CD4-positive, CD25-positive, alpha-beta regulatory T cell (primary cell): ENCODE results near the gene USP5. TPM values are rescaled to one million over a fixed set of nuclear protein-coding genes. Genes with fewer than 3 reads are reported as not detected.
A peak's percentile ranks its signal among the peaks of the same experiment; 100 is the strongest.
"Not testable (repeated sequence)": the region's sequence is repeated elsewhere in the genome, so short reads cannot be mapped to it uniquely, and the experiment has no call there.

Source experiments
- ATAC-seq, 2 donors: fragments of 150-1000 bp; cut with Tn5 transposase; one replicate each; pipeline ENCODE4 v1.10.0; 2021; ENCODE audit warnings: low read depth in 2 of 2, moderate number of reproducible peaks in 2 of 2, moderate library complexity in 1 of 2
- DNase-seq, 3 donors: peaks; one replicate each; pipeline versions ENCODE4 v3.0.0 to v3.0.0-alpha.2; 2012 to 2022; ENCODE audit warnings: mixed read lengths in 1 of 3
- H3K27ac ChIP-seq: one replicate; pipeline ENCODE4 v1.7.0; 2013; ENCODE audit warnings: mild to moderate bottlenecking, low read length; ENCODE audit not compliant: insufficient read depth, poor library complexity, severe bottlenecking
- H3K27me3 ChIP-seq: one replicate; pipeline ENCODE4 v1.7.0; 2013; ENCODE audit warnings: low read length; ENCODE audit not compliant: control insufficient read depth, insufficient read depth
- H3K36me3 ChIP-seq: one replicate; pipeline ENCODE4 v1.7.0; 2013; ENCODE audit warnings: mild to moderate bottlenecking, low read length, moderate library complexity; ENCODE audit not compliant: control insufficient read depth, insufficient read depth
- H3K4me1 ChIP-seq: 2 replicates; pipeline ENCODE4 v1.7.0; 2013; ENCODE audit warnings: mild to moderate bottlenecking, low read length; ENCODE audit not compliant: insufficient read depth, control insufficient read depth, poor library complexity, severe bottlenecking
- H3K4me3 ChIP-seq: one replicate; pipeline ENCODE4 v1.7.0; 2013; ENCODE audit warnings: low read depth, mild to moderate bottlenecking, low read length, moderate library complexity
- H3K9me3 ChIP-seq, 2 experiments: 1 replicate in 1 of 2; 2 replicates in 1 of 2; pipeline ENCODE4 v1.7.0; 2013; ENCODE audit warnings: low read length in 2 of 2, mild to moderate bottlenecking in 1 of 2, moderate library complexity in 1 of 2; ENCODE audit not compliant: control insufficient read depth in 2 of 2
- H3K27ac Mint-ChIP-seq, 3 donors: one replicate each; pipeline ENCODE4 v1.8.0; 2020 to 2022; ENCODE audit warnings: mild to moderate bottlenecking in 3 of 3, mixed read lengths in 3 of 3, moderate library complexity in 2 of 3
- H3K27me3 Mint-ChIP-seq: one replicate; pipeline ENCODE4 v1.8.0; 2022; ENCODE audit warnings: mild to moderate bottlenecking, mixed read lengths
- H3K36me3 Mint-ChIP-seq: one replicate; pipeline ENCODE4 v1.8.0; 2020; ENCODE audit warnings: mixed read lengths
- H3K4me1 Mint-ChIP-seq, 4 donors: one replicate each; pipeline ENCODE4 v1.8.0; 2020 to 2022; ENCODE audit warnings: mixed read lengths in 4 of 4, mild to moderate bottlenecking in 1 of 4
- H3K4me3 Mint-ChIP-seq, 4 donors: one replicate each; pipeline ENCODE4 v1.8.0; 2020 to 2022; ENCODE audit warnings: mild to moderate bottlenecking in 4 of 4, mixed read lengths in 4 of 4, moderate library complexity in 3 of 4
- H3K9me3 Mint-ChIP-seq, 7 donors: one replicate each; pipeline ENCODE4 v1.8.0; 2020 to 2022; ENCODE audit warnings: mixed read lengths in 7 of 7, mild to moderate bottlenecking in 3 of 7, moderate library complexity in 2 of 7
- polyA plus RNA-seq, 4 donors: library from polyadenylated mRNA; unstranded; fragments of 300-500 nt; fragmentation: Illumina TruSeq; gene quantifications; one replicate each; pipeline ENCODE4 v1.2.3, GENCODE V29; 2021
- total RNA-seq: library from RNA; stranded (reverse); gene quantifications from one replicate; pipeline ENCODE4 v1.2.3, GENCODE V29; 2022

Gene USP5
- total and polyA plus RNA-seq, 5 donors from 2014 or later, result 44.4 to 63.5 (median 50.0) TPM

DNA sequence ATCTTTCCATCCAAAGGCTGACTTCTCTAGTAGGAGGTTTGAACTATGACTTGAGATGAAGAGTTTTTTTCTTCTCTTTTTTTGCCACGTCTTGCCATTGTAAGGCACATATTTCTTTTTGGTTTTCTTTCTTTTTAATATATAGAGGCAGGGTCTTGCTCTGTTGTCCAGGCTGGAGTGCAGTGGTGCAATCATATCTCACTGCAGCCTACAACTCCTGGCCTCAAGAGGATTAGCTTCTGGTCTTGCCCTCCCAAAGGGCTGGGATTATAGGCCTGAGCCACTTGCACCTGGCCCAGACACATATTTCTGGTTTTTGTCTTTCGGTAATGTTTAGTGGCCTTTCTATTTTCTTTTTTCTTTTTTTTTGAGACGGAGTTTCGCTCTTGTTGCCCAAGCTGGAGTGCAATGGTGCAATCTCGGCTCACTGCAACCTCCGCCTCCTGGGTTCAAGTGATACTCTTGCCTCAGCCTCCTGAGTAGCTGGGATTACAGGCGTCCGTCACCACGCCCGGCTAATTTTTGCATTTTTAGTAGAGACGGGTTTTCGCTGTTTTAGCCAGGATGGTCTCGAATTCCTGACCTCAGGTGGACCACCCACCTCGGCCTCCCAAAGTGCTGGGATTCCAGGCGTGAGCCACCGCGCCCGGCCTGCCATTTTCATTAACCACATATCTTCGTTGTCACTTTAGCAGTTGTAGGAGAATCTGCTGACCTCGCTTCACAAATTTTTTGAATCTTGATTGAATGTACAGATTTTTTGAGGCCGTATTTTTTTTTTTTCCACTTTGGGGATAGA, 38.0 kb downstream of the USP5 start:
- not testable (repeated sequence) for ATAC-seq, H3K27me3 ChIP-seq, H3K9me3 Mint-ChIP-seq, DNase-seq, H3K27me3 Mint-ChIP-seq, H3K36me3 Mint-ChIP-seq, H3K36me3 ChIP-seq, H3K9me3 ChIP-seq
- Mint-ChIP-seq H3K4me1 (peaks cover 4 to 21% (median 12%) of the 10 kb centered on the region in 4 donors), H3K4me3 (peak overlapping the region; percentile 43 to 86 (median 82)), H3K27ac (peak overlapping the region; percentile 60 to 95 (median 91))
- Histone ChIP-seq H3K4me1 (peaks cover 12% of the 10 kb centered on the region), H3K27ac (peak overlapping the region; percentile 93), H3K4me3 (peak overlapping the region; percentile 86)

DNA sequence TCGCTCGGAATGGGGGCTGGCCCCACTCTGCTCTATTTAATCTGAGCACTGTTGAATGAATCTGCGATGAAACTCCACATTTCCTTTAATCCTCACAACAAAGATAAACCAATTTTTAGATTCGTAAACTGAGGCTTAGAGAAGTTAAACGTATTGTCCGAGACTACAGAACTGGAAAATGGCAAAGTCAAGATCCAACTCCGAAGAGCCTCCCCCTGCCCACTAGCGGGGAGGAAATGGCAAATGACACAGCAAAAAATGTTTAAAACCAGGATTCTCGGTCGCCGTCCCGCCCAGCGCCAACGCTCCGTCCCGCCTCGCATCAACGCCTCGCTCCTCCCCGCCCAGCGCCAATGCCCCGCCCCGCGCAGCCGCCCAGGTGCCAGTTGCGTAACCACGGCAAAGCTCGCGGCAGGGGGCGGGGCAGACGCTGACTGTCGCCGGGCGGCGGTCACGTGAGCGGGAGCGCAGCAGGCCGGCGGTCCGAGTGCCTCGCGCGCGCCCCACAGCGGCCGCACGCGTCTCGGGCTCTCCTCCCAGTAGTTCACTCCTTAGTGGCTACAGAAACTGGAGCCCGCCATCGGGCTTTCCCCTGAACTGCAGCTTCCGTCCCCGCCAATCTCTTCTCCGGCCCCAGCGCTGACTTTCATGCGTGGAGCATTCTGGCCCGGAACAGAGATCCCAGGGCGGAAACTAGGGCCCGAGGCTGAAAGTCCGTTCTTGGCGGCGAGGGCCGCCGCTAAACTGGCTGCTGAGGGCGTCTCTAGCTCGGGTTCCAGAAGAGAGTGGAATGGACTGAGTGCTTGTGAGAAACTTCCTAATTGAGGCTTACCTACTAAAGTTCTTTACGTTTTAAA, 39.1 kb downstream of the USP5 start:
- no peaks in the 10 kb centered on the region for H3K27me3 Mint-ChIP-seq
- DNase-seq, result peak; percentile 98
- H3K4me3 ChIP-seq, result peak overlapping the region; percentile 92
- peak overlapping the region; percentile 60 to 95 (median 91) for H3K27ac Mint-ChIP-seq
- peaks cover 4 to 19% (median 12%) of the 10 kb centered on the region in 4 donors for H3K4me1 Mint-ChIP-seq
- no peaks in the 10 kb centered on the region for H3K27me3 ChIP-seq
- no peaks in the 10 kb centered on the region for H3K36me3 Mint-ChIP-seq
- H3K4me3 Mint-ChIP-seq, result peak overlapping the region; percentile 85 to 97 (median 86)
- H3K9me3 ChIP-seq, result no peaks in the 10 kb centered on the region
- peak; percentile 96 to 97 for ATAC-seq
- H3K36me3 ChIP-seq, result no peaks in the 10 kb centered on the region
- no peaks in the 10 kb centered on the region for H3K9me3 Mint-ChIP-seq
- peaks cover 12% of the 10 kb centered on the region for H3K4me1 ChIP-seq
- H3K27ac ChIP-seq, result peak overlapping the region; percentile 93

DNA sequence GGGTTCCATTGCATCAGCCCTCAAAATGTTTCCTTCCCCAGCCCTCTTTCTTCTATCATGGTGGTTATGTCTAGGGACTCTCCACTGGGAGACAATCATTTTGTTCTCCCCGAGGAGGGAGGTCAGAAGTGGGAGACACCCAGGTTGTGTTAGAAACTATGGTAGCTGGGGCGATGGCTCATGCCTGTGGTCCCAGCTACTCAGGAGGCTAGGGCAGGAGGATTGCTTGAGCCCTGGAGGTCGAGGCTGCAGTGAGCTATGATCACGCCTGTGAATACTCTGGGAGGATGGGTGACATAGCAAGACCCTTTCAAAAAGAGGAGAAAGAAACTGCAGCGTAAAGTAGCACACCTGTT, 39.7 kb downstream of the USP5 start:
- Histone ChIP-seq H3K4me1 (peaks cover 12% of the 10 kb centered on the region), H3K9me3 (no peaks in the 10 kb centered on the region), H3K4me3 (peak overlapping the region; percentile 92), H3K27ac (peak overlapping the region; percentile 93), H3K36me3 (no peaks in the 10 kb centered on the region), H3K27me3 (no peaks in the 10 kb centered on the region)
- H3K27me3 Mint-ChIP-seq, result no peaks in the 10 kb centered on the region
- DNase-seq (no peak), ATAC-seq (no peak)
- peak overlapping the region; percentile 17 to 95 (median 91) for H3K27ac Mint-ChIP-seq
- peaks cover 4 to 19% (median 12%) of the 10 kb centered on the region in 4 donors for H3K4me1 Mint-ChIP-seq
- H3K9me3 Mint-ChIP-seq, result no peaks in the 10 kb centered on the region
- H3K4me3 Mint-ChIP-seq, result peak overlapping the region; percentile 85 to 97 (median 86)
- no peaks in the 10 kb centered on the region for H3K36me3 Mint-ChIP-seq

DNA sequence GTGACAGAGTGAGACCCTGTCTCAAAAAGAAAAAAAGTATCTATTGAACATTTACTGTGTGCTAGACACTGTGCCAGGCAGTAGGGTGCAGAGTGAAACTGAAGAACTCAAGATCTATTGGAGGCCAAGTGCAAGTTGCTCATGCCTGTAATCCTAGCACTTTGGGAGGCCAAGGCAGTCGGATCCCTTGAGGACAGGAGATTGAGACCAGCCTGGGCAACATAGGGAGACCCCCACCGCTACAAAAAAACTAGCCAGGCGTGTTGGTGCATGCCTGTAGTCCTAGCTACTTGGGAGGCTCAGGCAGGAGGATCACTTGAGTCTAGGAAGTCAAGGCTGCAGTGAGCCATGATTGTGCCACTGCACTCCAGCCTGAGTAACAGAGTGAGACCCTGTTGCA, 40.7 kb downstream of the USP5 start:
- not testable (repeated sequence) for H3K9me3 Mint-ChIP-seq, DNase-seq, H3K27me3 Mint-ChIP-seq, H3K27ac ChIP-seq, H3K36me3 Mint-ChIP-seq, H3K27me3 ChIP-seq, ATAC-seq, H3K36me3 ChIP-seq, H3K4me3 ChIP-seq, H3K9me3 ChIP-seq
- peak overlapping the region in 3 of 4 donors; percentile 7 to 86 (median 41) for H3K4me3 Mint-ChIP-seq
- H3K4me1 ChIP-seq, result peaks cover 12% of the 10 kb centered on the region
- H3K27ac Mint-ChIP-seq, result peak overlapping the region in 1 of 3 donors; percentile 91
- peaks cover 4 to 19% (median 12%) of the 10 kb centered on the region in 4 donors for H3K4me1 Mint-ChIP-seq

DNA sequence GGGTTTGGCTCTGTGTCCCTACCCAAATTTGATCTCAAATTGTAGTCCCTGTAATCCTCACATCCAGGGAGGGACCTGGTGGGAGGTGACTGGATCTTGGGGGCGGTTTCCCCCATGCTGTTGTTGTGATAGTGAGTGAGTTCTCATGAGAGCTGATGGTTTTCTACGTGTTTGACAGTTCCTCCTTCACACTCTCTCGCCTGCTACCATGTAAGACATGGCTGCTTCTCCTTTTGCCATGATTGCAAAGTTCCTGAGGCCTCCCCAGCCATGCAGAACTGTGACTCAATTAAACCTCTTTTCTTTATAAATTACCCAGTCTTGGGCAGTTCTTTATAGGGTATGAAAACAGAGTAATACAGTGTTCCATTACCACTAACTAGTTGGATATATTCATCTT, 42.4 kb downstream of the USP5 start:
- Histone ChIP-seq H3K4me1 (peaks cover 12% of the 10 kb centered on the region), H3K9me3 (no peaks in the 10 kb centered on the region), H3K4me3 (no peak overlapping the region), H3K36me3 (no peaks in the 10 kb centered on the region), H3K27me3 (no peaks in the 10 kb centered on the region), H3K27ac (no peak overlapping the region)
- no peaks in the 10 kb centered on the region for H3K9me3 Mint-ChIP-seq
- peak overlapping the region in 1 of 4 donors; percentile 71 for H3K4me3 Mint-ChIP-seq
- H3K27me3 Mint-ChIP-seq, result no peaks in the 10 kb centered on the region
- no peak overlapping the region for H3K27ac Mint-ChIP-seq
- H3K4me1 Mint-ChIP-seq, result peaks cover 4 to 19% (median 12%) of the 10 kb centered on the region in 4 donors
- ATAC-seq (no peak), DNase-seq (no peak)
- H3K36me3 Mint-ChIP-seq, result no peaks in the 10 kb centered on the region

DNA sequence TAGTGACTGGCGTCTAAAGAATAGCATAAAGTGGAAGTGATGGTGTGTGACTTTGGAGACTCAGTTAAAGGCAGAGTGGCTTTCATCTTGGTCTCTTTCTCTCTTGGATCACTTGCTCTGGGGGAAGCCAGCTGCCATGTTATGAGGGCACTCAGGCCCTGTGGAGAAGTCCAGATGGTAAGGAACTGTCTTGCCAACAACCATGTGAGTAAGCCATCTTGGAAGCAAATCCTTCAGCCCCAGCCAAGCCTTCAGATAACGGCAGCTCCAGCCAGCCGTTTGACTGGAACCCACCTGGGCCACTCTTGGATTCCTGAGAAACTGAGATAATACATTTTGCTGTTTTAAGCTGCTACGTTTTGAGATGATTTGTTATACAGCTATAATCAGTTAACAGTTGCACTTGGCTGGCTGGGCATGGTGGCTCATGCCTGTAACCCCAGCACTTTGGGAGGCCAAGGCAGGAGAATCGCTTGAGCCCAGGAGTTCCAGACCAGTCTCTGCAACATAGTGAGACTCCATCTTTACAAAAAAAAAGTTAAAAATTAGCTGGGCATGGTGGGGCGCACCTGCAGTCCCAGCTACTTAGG, 45.0 kb downstream of the USP5 start:
- Mint-ChIP-seq H3K9me3 (no peaks in the 10 kb centered on the region), H3K27ac (peak overlapping the region in 1 of 3 donors; percentile 69), H3K27me3 (no peaks in the 10 kb centered on the region), H3K36me3 (no peaks in the 10 kb centered on the region), H3K4me3 (no peak overlapping the region), H3K4me1 (peaks cover 1 to 7% (median 5%) of the 10 kb centered on the region in 4 donors)
- H3K36me3 ChIP-seq, result no peaks in the 10 kb centered on the region
- no peak for ATAC-seq
- no peak for DNase-seq
- no peak overlapping the region for H3K4me3 ChIP-seq
- no peaks in the 10 kb centered on the region for H3K4me1 ChIP-seq
- no peak overlapping the region for H3K27ac ChIP-seq
- no peaks in the 10 kb centered on the region for H3K27me3 ChIP-seq
- H3K9me3 ChIP-seq, result no peaks in the 10 kb centered on the region

DNA sequence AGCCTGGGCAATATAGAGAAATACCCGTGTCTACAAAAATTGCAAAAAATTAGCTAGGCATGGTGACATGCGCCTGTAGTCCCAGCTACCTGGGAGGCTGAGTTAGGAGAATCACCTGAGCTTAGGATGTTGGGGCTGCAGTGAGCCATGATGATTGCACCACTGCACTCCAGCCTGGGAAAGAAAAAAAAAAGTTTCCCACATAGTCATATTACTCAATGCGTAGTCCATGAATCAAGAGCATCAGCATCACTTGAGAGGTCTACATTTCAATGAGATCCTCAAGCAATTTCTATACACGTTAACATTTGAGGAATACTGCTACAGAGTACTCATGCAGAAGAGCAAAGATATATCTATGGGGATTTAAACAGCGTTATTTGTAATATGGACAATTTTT, 47.5 kb downstream of the USP5 start:
- Mint-ChIP-seq H3K27me3 (no peaks in the 10 kb centered on the region), H3K9me3 (no peaks in the 10 kb centered on the region), H3K36me3 (no peaks in the 10 kb centered on the region), H3K4me1 (peaks cover 0 to 7% (median 5%) of the 10 kb centered on the region in 4 donors), H3K27ac (no peak overlapping the region), H3K4me3 (no peak overlapping the region)
- Histone ChIP-seq H3K4me3 (no peak overlapping the region), H3K9me3 (no peaks in the 10 kb centered on the region), H3K27ac (no peak overlapping the region), H3K27me3 (no peaks in the 10 kb centered on the region), H3K4me1 (peaks cover 3% of the 10 kb centered on the region), H3K36me3 (no peaks in the 10 kb centered on the region)
- ATAC-seq, result no peak
- DNase-seq, result no peak
